GM23248 (cell line): ENCODE measurements around the gene C4orf36.

Experiments used
- EZH2 ChIP-seq: fragments of 200-600 bp; sonication (generic); IDR thresholded peaks from 2 replicates; pipeline ENCODE4 v1.6.1; 2018; ENCODE audit warnings: antibody characterized with exemption, mild to moderate bottlenecking; ENCODE audit not compliant: insufficient read depth, poor library complexity, severe bottlenecking
- EZH2phosphoT487 ChIP-seq: fragments of 200-600 bp; sonication (generic); IDR thresholded peaks from 2 replicates; pipeline ENCODE4 v1.6.1; 2018; ENCODE audit warnings: antibody characterized with exemption, moderate library complexity, mild to moderate bottlenecking, low read depth; ENCODE audit not compliant: insufficient read depth

DNA sequence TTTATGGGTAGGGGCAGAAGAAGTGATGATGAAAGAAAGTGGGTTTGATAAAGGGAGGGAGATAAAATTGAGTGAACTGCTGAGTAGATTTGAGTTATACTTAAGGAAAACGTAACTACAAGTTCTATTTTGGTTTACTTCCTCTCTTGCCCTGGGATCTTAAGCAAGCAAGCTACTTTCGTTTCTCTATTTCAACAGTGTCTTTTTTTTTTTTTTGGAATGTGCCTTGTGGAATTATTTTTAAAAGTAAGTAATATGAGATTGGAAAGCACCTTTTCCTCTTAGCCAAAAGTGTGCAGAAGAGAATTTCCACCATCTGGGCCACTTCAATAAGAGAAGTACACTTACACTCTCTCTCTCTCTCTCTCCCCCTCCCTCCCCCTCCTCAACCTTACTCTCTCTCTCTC, 16.0 kb upstream of the C4orf36 start:
- TF ChIP-seq EZH2 (no peak), EZH2phosphoT487 (no peak)
